ENCODE data around the gene CD302.

DNA sequence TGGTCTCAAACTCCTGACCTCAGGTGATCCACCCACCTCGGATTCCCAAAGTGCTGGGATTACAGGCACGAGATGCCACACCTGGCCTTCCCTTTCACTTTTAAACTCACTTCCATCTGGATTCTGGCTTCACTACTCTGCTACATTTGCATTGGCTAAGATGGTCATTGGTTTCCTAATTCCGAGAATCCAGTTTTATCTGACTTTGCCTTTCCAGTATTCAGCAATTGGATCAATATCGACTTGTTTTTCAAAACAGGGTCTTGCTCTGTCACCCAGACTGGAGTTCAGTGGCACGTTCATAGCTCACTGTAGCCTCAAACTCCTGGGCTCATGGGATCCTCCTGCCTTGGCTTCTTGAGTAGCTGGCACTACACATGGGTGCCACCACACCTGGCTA is 4.7 kb upstream of the CD302 start:
- TF ChIP-seq, protein P1, sequence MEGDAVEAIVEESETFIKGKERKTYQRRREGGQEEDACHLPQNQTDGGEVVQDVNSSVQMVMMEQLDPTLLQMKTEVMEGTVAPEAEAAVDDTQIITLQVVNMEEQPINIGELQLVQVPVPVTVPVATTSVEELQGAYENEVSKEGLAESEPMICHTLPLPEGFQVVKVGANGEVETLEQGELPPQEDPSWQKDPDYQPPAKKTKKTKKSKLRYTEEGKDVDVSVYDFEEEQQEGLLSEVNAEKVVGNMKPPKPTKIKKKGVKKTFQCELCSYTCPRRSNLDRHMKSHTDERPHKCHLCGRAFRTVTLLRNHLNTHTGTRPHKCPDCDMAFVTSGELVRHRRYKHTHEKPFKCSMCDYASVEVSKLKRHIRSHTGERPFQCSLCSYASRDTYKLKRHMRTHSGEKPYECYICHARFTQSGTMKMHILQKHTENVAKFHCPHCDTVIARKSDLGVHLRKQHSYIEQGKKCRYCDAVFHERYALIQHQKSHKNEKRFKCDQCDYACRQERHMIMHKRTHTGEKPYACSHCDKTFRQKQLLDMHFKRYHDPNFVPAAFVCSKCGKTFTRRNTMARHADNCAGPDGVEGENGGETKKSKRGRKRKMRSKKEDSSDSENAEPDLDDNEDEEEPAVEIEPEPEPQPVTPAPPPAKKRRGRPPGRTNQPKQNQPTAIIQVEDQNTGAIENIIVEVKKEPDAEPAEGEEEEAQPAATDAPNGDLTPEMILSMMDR (IDR thresholded peaks at IDR 0.05): no peak
- no peak for TF ChIP-seq EZH2 (IDR thresholded peaks at IDR 0.05)
